Activated CD4-positive, alpha-beta memory T cell treated with anti-CD3 and anti-CD28 coated beads for 36 hours (primary cell): ENCODE measurements around the gene MYT1. TPM values are rescaled to one million over a fixed set of nuclear protein-coding genes. Genes with fewer than 3 reads are reported as not detected.
"Not testable (repeated sequence)": the region's sequence is repeated elsewhere in the genome, so short reads cannot be mapped to it uniquely, and the experiment has no call there.

ENCODE experiments used
- CTCF ChIA-PET: fragments of 350-600 bp; sonication (Branson Sonifier 250); formaldehyde crosslinking; loops from one replicate; lab custom pipeline; 2021; ENCODE audit warnings: antibody characterized with exemption, inconsistent platforms; lab: Charles Lee
- POLR2A ChIA-PET: fragments of 350-600 bp; sonication (Branson Sonifier 250); formaldehyde crosslinking; loops from one replicate; lab custom pipeline; 2021; ENCODE audit warnings: antibody characterized with exemption; lab: Charles Lee
- DNase-seq: peaks from one replicate; pipeline ENCODE4 v3.0.0-alpha.2; 2020
- H3K27ac Mint-ChIP-seq: one replicate; pipeline ENCODE4 v1.8.0; 2021; ENCODE audit warnings: mixed read lengths
- H3K27me3 Mint-ChIP-seq: one replicate; pipeline ENCODE4 v1.8.0; 2021; ENCODE audit warnings: mixed read lengths
- H3K36me3 Mint-ChIP-seq: one replicate; pipeline ENCODE4 v1.8.0; 2021; ENCODE audit warnings: mixed read lengths
- H3K4me1 Mint-ChIP-seq: one replicate; pipeline ENCODE4 v1.8.0; 2021; ENCODE audit warnings: low read depth, mixed read lengths
- H3K4me3 Mint-ChIP-seq: one replicate; pipeline ENCODE4 v1.8.0; 2021; ENCODE audit warnings: mild to moderate bottlenecking, mixed read lengths
- H3K9me3 Mint-ChIP-seq: one replicate; pipeline ENCODE4 v1.8.0; 2021; ENCODE audit warnings: mixed read lengths
- intact Hi-C: fragments of 100-400 bp; cut with micrococcal nuclease; formaldehyde crosslinking; loops from one replicate; pipeline ENCODE4 v1.15.1; 2023
- total RNA-seq, 2 experiments: library from RNA; stranded (reverse); gene quantifications; one replicate each; pipeline ENCODE4 v1.2.3, GENCODE V29; 2021

MYT1 gene
- total RNA-seq, 2 experiments from 2014 or later = not detected

DNA sequence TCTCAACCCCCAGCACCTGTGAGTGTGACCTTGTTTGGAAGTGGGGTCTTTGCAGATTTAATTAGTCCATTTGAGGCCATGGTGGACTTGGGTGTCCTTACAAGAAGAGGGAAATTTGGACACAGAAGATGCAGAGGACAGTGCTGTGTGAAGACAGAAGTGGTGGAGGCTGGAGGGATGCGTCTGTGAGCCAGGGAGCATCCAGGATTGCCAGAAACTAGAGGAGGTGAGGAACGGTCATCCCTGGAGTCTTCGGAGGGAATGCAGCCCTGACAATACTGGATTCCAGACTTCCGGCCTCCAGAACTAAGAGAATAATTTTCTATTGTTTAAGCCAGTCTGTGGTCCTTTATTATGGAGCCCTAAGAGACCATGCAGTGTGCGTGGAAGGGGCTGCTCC lies 34.0 kb upstream of the MYT1 start:
- intact Hi-C loops = no loop called here
- ChIA-PET POLR2A (no interaction called here), CTCF (no interaction called here)
- Mint-ChIP-seq H3K27ac (no peak overlapping the region), H3K36me3 (no peaks in the 10 kb centered on the region), H3K27me3 (peaks cover 10% of the 10 kb centered on the region), H3K4me1 (no peaks in the 10 kb centered on the region), H3K9me3 (no peaks in the 10 kb centered on the region), H3K4me3 (no peak overlapping the region)
- no peak for DNase-seq

DNA sequence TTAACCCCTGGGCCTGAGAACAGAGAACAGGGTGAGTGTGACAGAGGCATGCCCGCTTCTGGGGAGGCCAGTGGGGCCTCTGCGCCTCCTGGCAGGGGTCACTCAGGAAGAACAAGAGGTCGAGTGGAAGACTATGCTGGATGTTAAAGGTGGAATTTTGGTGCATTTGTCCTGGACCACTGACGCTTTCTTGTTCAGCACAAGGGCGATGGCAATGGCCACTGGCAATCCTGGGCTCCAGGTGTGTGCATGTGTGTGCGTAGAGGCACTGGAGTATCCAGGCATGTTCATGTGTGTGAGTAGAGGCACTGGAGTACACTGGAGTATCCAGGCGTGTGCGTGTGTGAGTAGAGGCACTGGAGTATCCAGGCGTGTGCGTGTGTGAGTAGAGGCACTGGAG lies 33.4 kb upstream of the MYT1 start:
- Mint-ChIP-seq H3K36me3 (no peaks in the 10 kb centered on the region), H3K4me3 (no peak overlapping the region), H3K27ac (no peak overlapping the region), H3K9me3 (no peaks in the 10 kb centered on the region), H3K4me1 (no peaks in the 10 kb centered on the region), H3K27me3 (peaks cover 10% of the 10 kb centered on the region)
- intact Hi-C loops = no loop called here
- ChIA-PET CTCF (no interaction called here), POLR2A (no interaction called here)
- no peak for DNase-seq

DNA sequence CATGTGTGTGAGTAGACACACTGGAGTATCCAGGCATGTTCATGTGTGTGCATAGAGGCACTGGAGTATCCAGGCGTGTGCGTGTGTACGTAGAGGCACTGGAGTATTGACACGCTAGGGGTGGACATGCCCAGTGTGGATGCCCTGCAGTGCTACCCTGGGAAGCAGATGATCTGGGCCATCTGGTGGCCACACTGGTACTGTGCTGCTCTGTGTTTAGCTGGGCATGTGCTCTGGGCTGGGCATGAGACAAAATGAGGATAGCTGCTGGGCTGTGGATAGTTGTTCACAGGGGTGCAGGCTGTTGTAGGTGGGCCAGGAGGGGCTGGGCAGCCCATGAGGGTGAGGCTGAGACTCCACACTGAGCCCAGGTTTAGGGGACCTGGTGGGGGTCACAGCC lies 32.8 kb upstream of the MYT1 start:
- Mint-ChIP-seq H3K27me3 (peaks cover 10% of the 10 kb centered on the region), H3K27ac (no peak overlapping the region), H3K36me3 (no peaks in the 10 kb centered on the region), H3K4me1 (no peaks in the 10 kb centered on the region), H3K9me3 (no peaks in the 10 kb centered on the region), H3K4me3 (no peak overlapping the region)
- POLR2A ChIA-PET = no interaction called here
- intact Hi-C loops = no loop called here
- DNase-seq = no peak
- CTCF ChIA-PET = interaction anchor here (0.6 kb wide), 1 partner anchor 48 kb away, joined by 3 read pairs; the partner anchor contains the start of gene LKAAEAR1

GRCh38 chr20:64133951-64134407 lies 30.3 kb upstream of the MYT1 start:
- no peak overlapping the region for H3K4me3 Mint-ChIP-seq
- CTCF ChIA-PET = no interaction called here
- POLR2A ChIA-PET = no interaction called here
- no peaks in the 10 kb centered on the region for H3K4me1 Mint-ChIP-seq
- peaks cover 4% of the 10 kb centered on the region for H3K27me3 Mint-ChIP-seq
- intact Hi-C loops = no loop called here
- no peak for DNase-seq
- H3K9me3 Mint-ChIP-seq = no peaks in the 10 kb centered on the region
- no peak overlapping the region for H3K27ac Mint-ChIP-seq
- H3K36me3 Mint-ChIP-seq = no peaks in the 10 kb centered on the region

DNA sequence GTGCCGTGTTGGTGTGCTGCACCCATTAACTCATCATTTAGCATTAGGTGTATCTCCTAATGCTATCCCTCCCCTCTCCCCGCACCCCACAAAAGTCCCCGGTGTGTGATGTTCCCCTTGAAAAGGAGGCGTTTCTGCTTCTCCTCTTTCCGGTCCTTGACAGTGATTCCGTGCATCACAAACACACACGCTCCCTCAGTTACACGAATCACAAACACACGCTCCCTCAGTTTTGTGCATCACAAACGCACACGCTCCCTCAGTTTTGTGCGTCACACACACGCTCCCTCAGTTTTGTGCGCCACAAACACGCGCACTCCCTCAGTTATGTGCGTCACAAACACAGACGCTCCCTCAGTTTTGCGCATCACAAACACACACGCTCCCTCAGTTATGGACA lies 29.5 kb upstream of the MYT1 start:
- CTCF ChIA-PET, intact Hi-C loops, H3K36me3 Mint-ChIP-seq, POLR2A ChIA-PET, H3K27me3 Mint-ChIP-seq, DNase-seq, H3K4me3 Mint-ChIP-seq, H3K27ac Mint-ChIP-seq, H3K4me1 Mint-ChIP-seq, H3K9me3 Mint-ChIP-seq: not testable (repeated sequence)

DNA sequence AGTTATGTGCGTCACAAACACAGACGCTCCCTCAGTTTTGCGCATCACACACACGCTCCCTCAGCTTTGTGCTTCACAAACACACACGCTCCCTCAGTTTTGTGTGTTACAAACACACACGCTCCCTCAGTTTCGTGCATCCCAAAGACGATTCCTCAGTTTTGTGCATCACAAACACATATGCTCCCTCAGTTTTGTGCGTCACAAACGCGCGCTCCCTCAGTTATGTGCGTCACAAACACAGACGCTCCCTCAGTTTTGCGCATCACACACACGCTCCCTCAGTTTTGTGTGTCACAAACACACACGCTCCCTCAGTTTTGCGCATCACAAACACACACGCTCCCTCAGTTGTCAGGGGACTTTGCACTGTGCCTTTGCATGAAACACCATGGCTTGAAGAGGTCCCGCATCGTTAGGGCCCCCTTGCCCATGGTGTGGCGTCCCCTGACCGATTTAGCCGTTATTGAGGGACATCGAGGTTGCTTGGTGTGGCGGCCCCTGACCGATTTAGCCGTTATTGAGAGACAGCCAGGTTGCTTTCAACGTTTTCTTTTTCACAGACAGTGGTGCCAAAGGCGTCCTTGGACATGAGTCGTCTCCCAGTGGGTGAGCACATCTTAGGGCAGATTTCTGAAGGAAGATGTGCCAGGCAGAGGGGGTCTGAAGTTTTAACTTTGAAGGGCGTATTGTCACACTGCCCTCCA lies 28.1 kb upstream of the MYT1 start:
- H3K27ac Mint-ChIP-seq = no peak overlapping the region
- POLR2A ChIA-PET = no interaction called here
- H3K4me3 Mint-ChIP-seq = no peak overlapping the region
- intact Hi-C loops = no loop called here
- H3K27me3 Mint-ChIP-seq = peaks cover 4% of the 10 kb centered on the region
- DNase-seq = no peak
- CTCF ChIA-PET = no interaction called here
- H3K36me3 Mint-ChIP-seq = no peaks in the 10 kb centered on the region
- H3K9me3 Mint-ChIP-seq = no peaks in the 10 kb centered on the region
- H3K4me1 Mint-ChIP-seq = no peaks in the 10 kb centered on the region

DNA sequence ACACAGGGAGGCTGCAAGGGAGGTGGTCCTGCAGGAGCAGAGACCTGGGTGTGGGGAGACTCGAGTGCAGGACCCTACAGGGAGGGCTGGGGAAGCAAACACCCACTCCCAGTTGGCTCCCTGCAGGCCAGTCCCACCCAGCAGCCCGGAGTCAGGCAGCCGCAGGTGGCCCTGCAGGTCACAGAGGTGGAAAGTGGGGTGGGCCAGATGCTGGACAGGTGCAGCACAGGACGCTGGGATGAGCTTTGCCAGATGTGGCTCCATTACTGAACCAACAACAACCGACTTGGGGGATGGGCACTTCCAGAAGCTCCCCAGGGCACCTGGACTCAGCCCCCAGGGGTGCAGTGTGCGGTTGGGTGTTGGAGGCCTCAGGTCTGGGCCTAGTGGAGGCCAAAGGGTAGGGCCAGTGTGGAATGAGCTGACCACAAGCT lies 26.6 kb upstream of the MYT1 start:
- H3K27ac Mint-ChIP-seq = no peak overlapping the region
- DNase-seq = no peak
- CTCF ChIA-PET = no interaction called here
- no peaks in the 10 kb centered on the region for H3K9me3 Mint-ChIP-seq
- H3K36me3 Mint-ChIP-seq = no peaks in the 10 kb centered on the region
- no peak overlapping the region for H3K4me3 Mint-ChIP-seq
- no peaks in the 10 kb centered on the region for H3K4me1 Mint-ChIP-seq
- H3K27me3 Mint-ChIP-seq = peaks cover 4% of the 10 kb centered on the region
- POLR2A ChIA-PET = no interaction called here
- intact Hi-C loops = no loop called here

DNA sequence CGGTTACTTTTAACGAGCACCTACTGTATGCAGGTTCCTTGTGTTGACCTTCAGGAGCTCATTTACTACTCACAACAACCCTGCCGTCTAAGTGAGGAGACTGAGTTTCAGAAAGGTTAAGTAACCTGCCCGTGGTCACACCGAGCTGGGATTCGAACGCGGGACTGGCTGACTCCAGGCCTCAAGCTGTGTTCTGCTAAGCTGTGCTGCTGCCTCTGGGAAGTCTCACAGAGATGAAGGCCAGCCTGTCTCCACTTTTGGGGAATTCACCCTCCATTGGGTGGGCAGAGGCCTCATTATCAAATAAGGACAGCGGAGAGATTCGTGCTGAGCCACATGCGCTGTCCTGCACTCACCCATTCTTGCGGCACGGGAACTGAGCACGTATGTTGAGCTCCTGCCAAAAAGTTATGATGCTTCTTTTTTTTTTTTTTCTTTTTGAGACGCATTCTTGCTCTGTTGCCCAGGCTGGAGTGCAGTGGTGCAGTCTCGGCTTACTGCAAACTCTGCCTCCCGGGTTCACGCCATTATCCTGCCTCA lies 25.9 kb upstream of the MYT1 start:
- CTCF ChIA-PET = no interaction called here
- no peaks in the 10 kb centered on the region for H3K36me3 Mint-ChIP-seq
- H3K4me1 Mint-ChIP-seq = no peaks in the 10 kb centered on the region
- H3K4me3 Mint-ChIP-seq = no peak overlapping the region
- no peaks in the 10 kb centered on the region for H3K9me3 Mint-ChIP-seq
- intact Hi-C loops = no loop called here
- DNase-seq = no peak
- H3K27ac Mint-ChIP-seq = no peak overlapping the region
- peaks cover 4% of the 10 kb centered on the region for H3K27me3 Mint-ChIP-seq
- POLR2A ChIA-PET = no interaction called here

DNA sequence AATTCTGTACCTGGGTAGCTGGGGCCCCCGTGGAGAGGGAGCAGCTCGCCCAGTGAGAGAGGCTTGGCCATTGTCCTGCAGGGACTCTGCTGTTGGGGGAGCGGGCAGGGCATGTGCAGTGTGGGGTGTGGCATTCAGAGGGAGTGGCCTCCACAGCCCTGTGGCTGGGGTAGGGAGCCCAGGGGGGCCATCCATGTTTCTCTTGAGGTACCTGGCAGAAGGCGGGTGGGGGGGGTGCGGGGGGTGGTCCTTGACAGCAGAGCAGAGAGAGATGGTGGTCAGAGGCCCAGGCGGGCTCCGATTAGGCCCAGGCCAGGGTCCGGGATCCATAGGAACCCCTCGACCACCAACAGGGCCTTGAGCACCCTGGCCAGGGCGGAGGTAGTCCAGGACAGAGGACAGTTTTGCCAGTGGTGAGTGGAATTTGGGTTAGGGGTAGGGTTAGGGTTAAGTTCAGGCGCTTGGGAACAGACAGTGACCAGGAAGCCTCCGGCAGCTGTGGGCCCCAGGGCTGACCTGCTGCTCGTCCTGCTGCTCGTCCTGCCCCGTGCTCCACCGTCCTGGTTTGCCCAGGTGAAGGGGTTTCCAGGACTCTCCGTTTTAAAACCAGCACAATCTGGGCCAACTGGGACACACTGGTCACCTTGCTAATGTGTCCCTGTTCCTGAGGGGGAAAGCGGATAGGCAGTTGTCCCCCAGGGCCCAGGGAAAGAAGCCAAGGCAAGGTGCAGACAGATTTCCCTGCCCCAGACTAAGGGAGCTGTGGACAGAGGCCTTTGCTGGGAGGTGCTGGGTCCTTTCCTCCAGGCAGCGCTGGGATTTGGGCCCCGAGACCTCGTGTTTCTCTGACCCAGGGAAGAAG lies 24.8 kb upstream of the MYT1 start:
- no peak for DNase-seq
- Mint-ChIP-seq H3K9me3 (peaks cover 5% of the 10 kb centered on the region), H3K4me1 (no peaks in the 10 kb centered on the region), H3K27ac (no peak overlapping the region), H3K27me3 (peaks cover 5% of the 10 kb centered on the region), H3K36me3 (peaks cover 2% of the 10 kb centered on the region), H3K4me3 (no peak overlapping the region)
- POLR2A ChIA-PET = no interaction called here
- CTCF ChIA-PET = interaction anchor here (0.5 kb wide), 1 partner anchor 173 kb away, joined by 3 read pairs; no protein-coding TSS in a partner anchor
- intact Hi-C loops = no loop called here

GRCh38 chr20:64140061-64140931 lies 24.0 kb upstream of the MYT1 start:
- H3K4me1 Mint-ChIP-seq = no peaks in the 10 kb centered on the region
- intact Hi-C loops = no loop called here
- H3K4me3 Mint-ChIP-seq = no peak overlapping the region
- no peak overlapping the region for H3K27ac Mint-ChIP-seq
- CTCF ChIA-PET = interaction anchor here (0.5 kb wide), 1 partner anchor 172 kb away, joined by 3 read pairs; no protein-coding TSS in a partner anchor
- no peak for DNase-seq
- H3K36me3 Mint-ChIP-seq = peaks cover 5% of the 10 kb centered on the region
- peaks cover 5% of the 10 kb centered on the region for H3K27me3 Mint-ChIP-seq
- POLR2A ChIA-PET = no interaction called here
- peaks cover 14% of the 10 kb centered on the region for H3K9me3 Mint-ChIP-seq

GRCh38 chr20:64140956-64141355 lies 23.3 kb upstream of the MYT1 start:
- DNase-seq = no peak
- Mint-ChIP-seq H3K4me1 (no peaks in the 10 kb centered on the region), H3K36me3 (peaks cover 5% of the 10 kb centered on the region), H3K27ac (no peak overlapping the region), H3K27me3 (peaks cover 5% of the 10 kb centered on the region), H3K4me3 (no peak overlapping the region), H3K9me3 (peaks cover 20% of the 10 kb centered on the region)
- CTCF ChIA-PET = no interaction called here
- POLR2A ChIA-PET = no interaction called here
- intact Hi-C loops = no loop called here

GRCh38 chr20:64142590-64142989 lies 21.7 kb upstream of the MYT1 start:
- no peak for DNase-seq
- Mint-ChIP-seq H3K9me3 (peaks cover 20% of the 10 kb centered on the region), H3K27me3 (peaks cover 5% of the 10 kb centered on the region), H3K27ac (no peak overlapping the region), H3K36me3 (peaks cover 5% of the 10 kb centered on the region), H3K4me1 (no peaks in the 10 kb centered on the region), H3K4me3 (no peak overlapping the region)
- ChIA-PET CTCF (no interaction called here), POLR2A (no interaction called here)
- intact Hi-C loops = no loop called here
